ENCODE measurements around the gene TBC1D5.

DNA sequence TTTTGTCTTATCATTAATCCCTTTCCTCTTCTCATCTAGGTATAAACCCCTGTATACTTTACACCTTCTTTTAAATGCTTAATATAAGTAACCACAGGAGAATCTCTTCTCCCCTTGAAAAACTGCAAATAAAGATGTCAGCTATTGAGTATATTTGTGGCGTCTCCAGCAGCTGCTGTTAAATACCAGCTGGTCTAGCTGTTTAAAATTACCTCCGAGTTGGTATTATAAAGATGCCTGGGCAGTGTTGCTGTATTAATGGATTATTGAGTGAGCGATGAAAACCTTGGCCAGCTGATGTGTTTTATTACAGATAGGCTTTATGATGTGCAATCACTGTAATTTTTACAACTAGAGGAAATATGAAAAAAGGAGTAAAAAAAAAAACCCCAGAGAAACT, 388.1 kb downstream of the TBC1D5 start:
- no peak for TF ChIP-seq POLR2A (IDR thresholded peaks at IDR 0.05)
- TF ChIP-seq, protein P1, sequence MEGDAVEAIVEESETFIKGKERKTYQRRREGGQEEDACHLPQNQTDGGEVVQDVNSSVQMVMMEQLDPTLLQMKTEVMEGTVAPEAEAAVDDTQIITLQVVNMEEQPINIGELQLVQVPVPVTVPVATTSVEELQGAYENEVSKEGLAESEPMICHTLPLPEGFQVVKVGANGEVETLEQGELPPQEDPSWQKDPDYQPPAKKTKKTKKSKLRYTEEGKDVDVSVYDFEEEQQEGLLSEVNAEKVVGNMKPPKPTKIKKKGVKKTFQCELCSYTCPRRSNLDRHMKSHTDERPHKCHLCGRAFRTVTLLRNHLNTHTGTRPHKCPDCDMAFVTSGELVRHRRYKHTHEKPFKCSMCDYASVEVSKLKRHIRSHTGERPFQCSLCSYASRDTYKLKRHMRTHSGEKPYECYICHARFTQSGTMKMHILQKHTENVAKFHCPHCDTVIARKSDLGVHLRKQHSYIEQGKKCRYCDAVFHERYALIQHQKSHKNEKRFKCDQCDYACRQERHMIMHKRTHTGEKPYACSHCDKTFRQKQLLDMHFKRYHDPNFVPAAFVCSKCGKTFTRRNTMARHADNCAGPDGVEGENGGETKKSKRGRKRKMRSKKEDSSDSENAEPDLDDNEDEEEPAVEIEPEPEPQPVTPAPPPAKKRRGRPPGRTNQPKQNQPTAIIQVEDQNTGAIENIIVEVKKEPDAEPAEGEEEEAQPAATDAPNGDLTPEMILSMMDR (IDR thresholded peaks at IDR 0.05) = no peak
